Naive thymus-derived CD4-positive, alpha-beta T cell (primary cell): ENCODE data around the gene GSS. TPM values are rescaled to one million over a fixed set of nuclear protein-coding genes. Genes with fewer than 3 reads are reported as not detected.

Source experiments
- ATAC-seq: fragments of 150-1000 bp; cut with Tn5 transposase; 2 replicates; pipeline ENCODE4 v1.10.0; 2021; ENCODE audit warnings: mild to moderate bottlenecking, moderate library complexity
- CTCF ChIA-PET: fragments of 350-600 bp; sonication (Branson Sonifier 250); formaldehyde crosslinking; loops from one replicate; lab custom pipeline; 2021; ENCODE audit warnings: antibody characterized with exemption; lab: Charles Lee
- POLR2A ChIA-PET: fragments of 350-600 bp; sonication (Branson Sonifier 250); formaldehyde crosslinking; loops from one replicate; lab custom pipeline; 2021; ENCODE audit warnings: antibody characterized with exemption, inconsistent platforms; lab: Charles Lee
- DNase-seq, 9 donors: peaks; one replicate each; pipeline versions ENCODE4 v3.0.0 to v3.0.0-alpha.2; 2020 to 2022; ENCODE audit warnings: mixed read lengths in 1 of 9
- H3K27ac ChIP-seq: one replicate; pipeline ENCODE4 v1.7.0; 2013; ENCODE audit warnings: mild to moderate bottlenecking, low read depth, low read length, moderate library complexity
- H3K27me3 ChIP-seq, 2 donors: one replicate each; pipeline ENCODE4 v1.7.0; 2013; ENCODE audit warnings: low read length in 2 of 2, mild to moderate bottlenecking in 2 of 2, moderate library complexity in 2 of 2; ENCODE audit not compliant: control insufficient read depth in 2 of 2, insufficient read depth in 2 of 2
- H3K36me3 ChIP-seq, 3 experiments: 1 replicate in 2 of 3; 2 replicates in 1 of 3; pipeline ENCODE4 v1.7.0; 2013; ENCODE audit warnings: low read length in 3 of 3, mild to moderate bottlenecking in 3 of 3, moderate library complexity in 1 of 3; ENCODE audit not compliant: insufficient read depth in 3 of 3, control insufficient read depth in 2 of 3
- H3K4me1 ChIP-seq, 2 donors: one replicate each; pipeline ENCODE4 v1.7.0; 2013; ENCODE audit warnings: low read length in 2 of 2, mild to moderate bottlenecking in 2 of 2, moderate library complexity in 1 of 2; ENCODE audit not compliant: control insufficient read depth in 2 of 2, insufficient read depth in 2 of 2
- H3K4me3 ChIP-seq: 2 replicates; pipeline ENCODE4 v1.7.0; 2013; ENCODE audit warnings: mild to moderate bottlenecking, low read length
- H3K9me3 ChIP-seq, 3 experiments: 1 replicate in 2 of 3; 2 replicates in 1 of 3; pipeline ENCODE4 v1.7.0; 2013; ENCODE audit warnings: low read length in 3 of 3; ENCODE audit not compliant: control insufficient read depth in 2 of 3
- H3K27ac Mint-ChIP-seq, 9 donors: one replicate each; pipeline ENCODE4 v1.8.0; 2020 to 2022; ENCODE audit warnings: mixed read lengths in 9 of 9, mild to moderate bottlenecking in 8 of 9, moderate library complexity in 5 of 9, inconsistent platforms in 2 of 9
- H3K27me3 Mint-ChIP-seq, 5 donors: one replicate each; pipeline ENCODE4 v1.8.0; 2021 to 2022; ENCODE audit warnings: mixed read lengths in 5 of 5, mild to moderate bottlenecking in 1 of 5
- H3K36me3 Mint-ChIP-seq, 5 donors: one replicate each; pipeline ENCODE4 v1.8.0; 2020 to 2022; ENCODE audit warnings: mixed read lengths in 5 of 5, mild to moderate bottlenecking in 3 of 5, inconsistent platforms in 1 of 5
- H3K4me1 Mint-ChIP-seq, 7 donors: one replicate each; pipeline ENCODE4 v1.8.0; 2020 to 2022; ENCODE audit warnings: mixed read lengths in 7 of 7, mild to moderate bottlenecking in 3 of 7, inconsistent platforms in 1 of 7
- H3K4me3 Mint-ChIP-seq, 10 donors: one replicate each; pipeline ENCODE4 v1.8.0; 2020 to 2022; ENCODE audit warnings: mild to moderate bottlenecking in 10 of 10, mixed read lengths in 10 of 10, moderate library complexity in 6 of 10, inconsistent platforms in 2 of 10
- H3K9me3 Mint-ChIP-seq, 11 donors: one replicate each; pipeline ENCODE4 v1.8.0; 2020 to 2022; ENCODE audit warnings: mixed read lengths in 11 of 11, mild to moderate bottlenecking in 4 of 11, inconsistent platforms in 1 of 11, moderate library complexity in 1 of 11
- intact Hi-C, 2 donors: fragments of 100-400 bp; cut with micrococcal nuclease; formaldehyde crosslinking; loops; one replicate each; pipeline ENCODE4 v1.15.1; 2023
- polyA plus RNA-seq, 2 donors: library from polyadenylated mRNA; unstranded; fragments of 300-500 nt; fragmentation: Illumina TruSeq; gene quantifications; one replicate each; pipeline ENCODE4 v1.2.3, GENCODE V29; 2021
- total RNA-seq, 6 experiments: library from RNA in 5 of 6; stranded (reverse) in 5 of 6; gene quantifications; 1 replicate in 5 of 6; 2 replicates in 1 of 6; pipeline ENCODE4 v1.2.3 and lab custom pipeline; 2021 to 2026

The GSS gene
- total and polyA plus RNA-seq, 7 experiments from 2014 or later = 25.9 to 54.4 (median 35.5) TPM

- ATAC-seq = no peak
- Histone ChIP-seq H3K4me3 (no peak overlapping the region), H3K9me3 (no peaks in the 10 kb centered on the region), H3K27ac (no peak overlapping the region), H3K4me1 (no peaks in the 10 kb centered on the region), H3K27me3 (no peaks in the 10 kb centered on the region), H3K36me3 (peaks cover 12 to 95% (median 12%) of the 10 kb centered on the region in 3 experiments)
- Mint-ChIP-seq H3K9me3 (peaks cover 0 to 7% (median 0%) of the 10 kb centered on the region in 11 donors), H3K36me3 (peaks cover 4 to 50% (median 17%) of the 10 kb centered on the region in 5 donors), H3K27ac (peak overlapping the region in 1 of 9 donors; percentile 69), H3K4me3 (no peak overlapping the region), H3K27me3 (no peaks in the 10 kb centered on the region), H3K4me1 (peaks cover 0 to 5% (median 0%) of the 10 kb centered on the region in 7 donors)
- ChIA-PET CTCF (interaction anchor here (0.5 to 0.6 kb wide), 2 partner anchors 167 to 229 kb away, joined by 3 to 7 read pairs; no protein-coding TSS in a partner anchor), POLR2A (no interaction called here)
- intact Hi-C loops = loop anchor here in 1 of 2 donors (2.0 kb wide), 2 partner anchors 125 to 167 kb away; partner anchors contain the start of gene ACSS2
- DNase-seq = no peak
These were observed 46.2 kb upstream of the GSS start for GRCh38 chr20:35001596-35002362.

- intact Hi-C loops = no loop called here
- Mint-ChIP-seq H3K4me1 (peaks cover 0 to 5% (median 0%) of the 10 kb centered on the region in 7 donors), H3K36me3 (peaks cover 7 to 46% (median 18%) of the 10 kb centered on the region in 5 donors), H3K27ac (no peak overlapping the region), H3K4me3 (no peak overlapping the region), H3K27me3 (no peaks in the 10 kb centered on the region), H3K9me3 (peaks cover 0 to 8% (median 0%) of the 10 kb centered on the region in 11 donors)
- H3K4me3 ChIP-seq = no peak overlapping the region
- H3K27me3 ChIP-seq = no peaks in the 10 kb centered on the region
- peaks cover 7 to 95% (median 12%) of the 10 kb centered on the region in 3 experiments for H3K36me3 ChIP-seq
- DNase-seq (no peak), ATAC-seq (no peak)
- no peak overlapping the region for H3K27ac ChIP-seq
- ChIA-PET POLR2A (no interaction called here), CTCF (interaction anchor here (0.6 kb wide), 1 partner anchor 166 kb away, joined by 3 read pairs; no protein-coding TSS in a partner anchor)
- no peaks in the 10 kb centered on the region for H3K4me1 ChIP-seq
- no peaks in the 10 kb centered on the region for H3K9me3 ChIP-seq
These were observed 45.5 kb upstream of the GSS start for GRCh38 chr20:35000922-35001595.

GRCh38 chr20:35000311-35000921, 44.8 kb upstream of the GSS start:
- peaks cover 0 to 8% (median 0%) of the 10 kb centered on the region in 11 donors for H3K9me3 Mint-ChIP-seq
- POLR2A ChIA-PET = no interaction called here
- H3K9me3 ChIP-seq = no peaks in the 10 kb centered on the region
- intact Hi-C loops = no loop called here
- no peak overlapping the region for H3K4me3 ChIP-seq
- no peak overlapping the region for H3K27ac Mint-ChIP-seq
- H3K27ac ChIP-seq = no peak overlapping the region
- peaks cover 5 to 95% (median 12%) of the 10 kb centered on the region in 3 experiments for H3K36me3 ChIP-seq
- H3K27me3 Mint-ChIP-seq = no peaks in the 10 kb centered on the region
- DNase-seq (no peak), ATAC-seq (no peak)
- CTCF ChIA-PET = no interaction called here
- H3K4me1 ChIP-seq = no peaks in the 10 kb centered on the region
- no peaks in the 10 kb centered on the region for H3K27me3 ChIP-seq
- H3K4me3 Mint-ChIP-seq = no peak overlapping the region
- peaks cover 8 to 46% (median 20%) of the 10 kb centered on the region in 5 donors for H3K36me3 Mint-ChIP-seq
- peaks cover 0 to 5% (median 0%) of the 10 kb centered on the region in 7 donors for H3K4me1 Mint-ChIP-seq

GRCh38 chr20:34999782-35000181, 44.2 kb upstream of the GSS start:
- Histone ChIP-seq H3K4me3 (no peak overlapping the region), H3K4me1 (no peaks in the 10 kb centered on the region), H3K9me3 (no peaks in the 10 kb centered on the region), H3K27ac (no peak overlapping the region), H3K27me3 (no peaks in the 10 kb centered on the region), H3K36me3 (peaks cover 0 to 95% (median 8%) of the 10 kb centered on the region in 3 experiments)
- ChIA-PET CTCF (interaction anchor here (0.6 kb wide), 1 partner anchor 32 kb away, joined by 3 read pairs; no protein-coding TSS in a partner anchor), POLR2A (no interaction called here)
- DNase-seq = no peak
- H3K27me3 Mint-ChIP-seq = no peaks in the 10 kb centered on the region
- ATAC-seq = no peak
- H3K4me3 Mint-ChIP-seq = no peak overlapping the region
- H3K9me3 Mint-ChIP-seq = peaks cover 0 to 8% (median 0%) of the 10 kb centered on the region in 11 donors
- peaks cover 8 to 46% (median 20%) of the 10 kb centered on the region in 5 donors for H3K36me3 Mint-ChIP-seq
- intact Hi-C loops = no loop called here
- H3K27ac Mint-ChIP-seq = peak overlapping the region in 1 of 9 donors; percentile 37
- peaks cover 0 to 5% (median 0%) of the 10 kb centered on the region in 7 donors for H3K4me1 Mint-ChIP-seq

- Mint-ChIP-seq H3K27me3 (no peaks in the 10 kb centered on the region), H3K27ac (peak overlapping the region in 1 of 9 donors; percentile 37), H3K9me3 (peaks cover 0 to 8% (median 0%) of the 10 kb centered on the region in 11 donors), H3K4me1 (peaks cover 0 to 5% (median 0%) of the 10 kb centered on the region in 7 donors), H3K36me3 (peaks cover 7 to 40% (median 16%) of the 10 kb centered on the region in 5 donors), H3K4me3 (no peak overlapping the region)
- Histone ChIP-seq H3K36me3 (peaks cover 0 to 95% (median 1%) of the 10 kb centered on the region in 3 experiments), H3K9me3 (no peaks in the 10 kb centered on the region), H3K27ac (no peak overlapping the region), H3K4me3 (no peak overlapping the region), H3K4me1 (no peaks in the 10 kb centered on the region), H3K27me3 (no peaks in the 10 kb centered on the region)
- intact Hi-C loops = no loop called here
- ChIA-PET POLR2A (no interaction called here), CTCF (interaction anchor here (0.6 kb wide), 1 partner anchor 32 kb away, joined by 3 read pairs; no protein-coding TSS in a partner anchor)
- ATAC-seq (no peak), DNase-seq (no peak)
These were observed 43.4 kb upstream of the GSS start for GRCh38 chr20:34999021-34999451.

GRCh38 chr20:34998331-34998950, 42.8 kb upstream of the GSS start:
- H3K36me3 ChIP-seq = peaks cover 0 to 95% (median 0%) of the 10 kb centered on the region in 3 experiments
- Mint-ChIP-seq H3K27ac (peak overlapping the region in 1 of 9 donors; percentile 9), H3K36me3 (peaks cover 7 to 40% (median 16%) of the 10 kb centered on the region in 5 donors), H3K9me3 (peaks cover 0 to 8% (median 0%) of the 10 kb centered on the region in 11 donors), H3K27me3 (no peaks in the 10 kb centered on the region), H3K4me3 (peak overlapping the region in 1 of 10 donors; percentile 53), H3K4me1 (peaks cover 0 to 5% (median 0%) of the 10 kb centered on the region in 7 donors)
- intact Hi-C loops = no loop called here
- ChIA-PET POLR2A (no interaction called here), CTCF (interaction anchor here (0.8 kb wide), 1 partner anchor 125 kb away, joined by 3 read pairs; no protein-coding TSS in a partner anchor)
- H3K9me3 ChIP-seq = no peaks in the 10 kb centered on the region
- no peak overlapping the region for H3K4me3 ChIP-seq
- ATAC-seq = no peak
- H3K27ac ChIP-seq = no peak overlapping the region
- H3K27me3 ChIP-seq = no peaks in the 10 kb centered on the region
- DNase-seq = no peak
- H3K4me1 ChIP-seq = no peaks in the 10 kb centered on the region
